Tibial nerve (tissue), 4 donors: ENCODE measurements around the gene FANCE.

Experiments used
- CTCF ChIP-seq, 5 experiments: fragments of 200-600 bp in 3 of 5; fragments of 450-650 bp in 2 of 5; sonication (generic) in 3 of 5; IDR thresholded peaks; one replicate each; pipeline ENCODE4 v1.5.1; 2016 to 2019; ENCODE audit warnings: antibody characterized with exemption in 5 of 5, mild to moderate bottlenecking in 3 of 5, moderate library complexity in 2 of 5
- EP300 ChIP-seq, 2 donors: sonication (generic); formaldehyde crosslinking; IDR thresholded peaks; one replicate each; pipeline ENCODE4 v1.6.1; 2017; ENCODE audit warnings: antibody characterized with exemption in 2 of 2, mild to moderate bottlenecking in 1 of 2

GRCh38 chr6:35432291-35432690, 19.8 kb upstream of the FANCE start:
- no peak for TF ChIP-seq CTCF (IDR thresholded peaks at IDR 0.05)
- TF ChIP-seq EP300 (IDR thresholded peaks at IDR 0.05): no peak
